Neural progenitor cell (in vitro differentiated cells): ENCODE measurements around the gene SCFD2. TPM values are rescaled to one million over a fixed set of nuclear protein-coding genes. Genes with fewer than 3 reads are reported as not detected.
"Not testable (repeated sequence)": the region's sequence is repeated elsewhere in the genome, so short reads cannot be mapped to it uniquely, and the experiment has no call there.

Experiments used
- DNase-seq: peaks from one replicate; pipeline ENCODE4 v3.0.0-alpha.2; 2016; ENCODE audit warnings: low spot score
- H2AFZ ChIP-seq: fragments of 200-600 bp; sonication (generic); replicated peaks from 2 replicates; pipeline ENCODE4 v1.6.1; 2016; ENCODE audit warnings: antibody characterized with exemption
- H3F3A ChIP-seq: fragments of 200-600 bp; sonication (generic); 2 replicates; pipeline ENCODE4 v1.6.1; 2016; ENCODE audit warnings: antibody characterized with exemption, low read depth
- H3K27ac ChIP-seq: fragments of 200-600 bp; sonication (generic); 2 replicates; pipeline ENCODE4 v1.5.1; 2016; ENCODE audit warnings: mild to moderate bottlenecking
- H3K27me3 ChIP-seq: fragments of 200-600 bp; sonication (generic); 2 replicates; pipeline ENCODE4 v1.6.1; 2016; ENCODE audit warnings: mild to moderate bottlenecking, moderate library complexity
- H3K36me3 ChIP-seq: fragments of 200-600 bp; sonication (generic); 2 replicates; pipeline ENCODE4 v1.5.1; 2016
- H3K4me1 ChIP-seq: fragments of 200-600 bp; sonication (generic); 2 replicates; pipeline ENCODE4 v1.6.1; 2016; ENCODE audit warnings: mixed run types
- H3K4me2 ChIP-seq: fragments of 200-600 bp; sonication (generic); 2 replicates; pipeline ENCODE4 v1.6.1; 2016
- H3K4me3 ChIP-seq: fragments of 200-600 bp; sonication (generic); 2 replicates; pipeline ENCODE4 v1.5.1; 2016
- H3K79me2 ChIP-seq: fragments of 200-600 bp; sonication (generic); 2 replicates; pipeline ENCODE4 v1.6.1; 2016; ENCODE audit warnings: low read depth
- H3K9ac ChIP-seq: fragments of 200-600 bp; sonication (generic); 2 replicates; pipeline ENCODE4 v1.6.1; 2016
- H3K9me3 ChIP-seq: fragments of 200-600 bp; sonication (generic); 2 replicates; pipeline ENCODE4 v1.5.1; 2016; ENCODE audit warnings: low read depth
- H4K20me1 ChIP-seq: fragments of 200-600 bp; sonication (generic); 2 replicates; pipeline ENCODE4 v1.6.1; 2016; ENCODE audit warnings: low read depth
- H3K27ac Mint-ChIP-seq: 3 replicates; pipeline ENCODE4 v1.8.0; 2021; ENCODE audit warnings: mixed read lengths
- H3K27me3 Mint-ChIP-seq: 2 replicates; pipeline ENCODE4 v1.8.0; 2022; ENCODE audit warnings: low read depth, mild to moderate bottlenecking, inconsistent platforms, moderate library complexity, mixed read lengths; ENCODE audit not compliant: insufficient read depth
- H3K36me3 Mint-ChIP-seq: 3 replicates; pipeline ENCODE4 v1.8.0; 2021; ENCODE audit warnings: mixed read lengths
- H3K4me1 Mint-ChIP-seq: 3 replicates; pipeline ENCODE4 v1.8.0; 2021; ENCODE audit warnings: mixed read lengths
- H3K4me3 Mint-ChIP-seq: 3 replicates; pipeline ENCODE4 v1.8.0; 2021; ENCODE audit warnings: mild to moderate bottlenecking, moderate library complexity, mixed read lengths
- H3K9me3 Mint-ChIP-seq: 3 replicates; pipeline ENCODE4 v1.8.0; 2020; ENCODE audit warnings: mixed read lengths
- CTCF ChIP-seq: fragments of 200-600 bp; sonication (generic); IDR thresholded peaks from 2 replicates; pipeline ENCODE4 v1.5.1; 2017; ENCODE audit warnings: antibody characterized with exemption, mild to moderate bottlenecking
- EZH2 ChIP-seq: fragments of 200-600 bp; sonication (generic); IDR thresholded peaks from 2 replicates; pipeline ENCODE4 v1.6.1; 2017; ENCODE audit warnings: antibody characterized with exemption, mild to moderate bottlenecking, moderate library complexity
- EZH2phosphoT487 ChIP-seq: fragments of 200-600 bp; sonication (generic); IDR thresholded peaks from 2 replicates; pipeline ENCODE4 v1.6.1; 2017; ENCODE audit warnings: antibody characterized with exemption
- total RNA-seq: library from RNA; depleted of rRNA; stranded (reverse); fragments of >200 nt; gene quantifications from 2 replicates; pipeline ENCODE4 v1.2.3, GENCODE V29; 2015; ENCODE audit warnings: low replicate concordance

SCFD2 gene
- total RNA-seq, 1 donor from 2014 or later = 4.8 TPM

- H3K9me3 ChIP-seq = no peaks in the 10 kb centered on the region
- no peaks in the 10 kb centered on the region for H3F3A ChIP-seq
- TF ChIP-seq EZH2phosphoT487 (no peak), CTCF (no peak), EZH2 (no peak)
- H3K4me2 ChIP-seq = no peak overlapping the region
- no peak overlapping the region for H3K9ac ChIP-seq
- H3K27me3 ChIP-seq = no peaks in the 10 kb centered on the region
- Mint-ChIP-seq H3K9me3 (no peaks in the 10 kb centered on the region), H3K4me3 (no peak overlapping the region), H3K27me3 (no peaks in the 10 kb centered on the region), H3K27ac (no peak overlapping the region), H3K36me3 (no peaks in the 10 kb centered on the region), H3K4me1 (peaks cover 10% of the 10 kb centered on the region)
- H2AFZ ChIP-seq = no peak overlapping the region
- H3K27ac ChIP-seq = no peak overlapping the region
- no peaks in the 10 kb centered on the region for H3K79me2 ChIP-seq
- H4K20me1 ChIP-seq = no peaks in the 10 kb centered on the region
- no peak for DNase-seq
- H3K4me1 ChIP-seq = peaks cover 8% of the 10 kb centered on the region
- H3K36me3 ChIP-seq = no peaks in the 10 kb centered on the region
- H3K4me3 ChIP-seq = no peak overlapping the region
Observed at GRCh38 chr4:53147197-53147596, 218.7 kb downstream of the SCFD2 start.

GRCh38 chr4:53141308-53141707, 224.6 kb downstream of the SCFD2 start:
- Histone ChIP-seq H3K9ac (no peak overlapping the region), H3K79me2 (no peaks in the 10 kb centered on the region), H3K9me3 (no peaks in the 10 kb centered on the region), H4K20me1 (no peaks in the 10 kb centered on the region), H3K36me3 (no peaks in the 10 kb centered on the region), H3K27me3 (no peaks in the 10 kb centered on the region), H3K4me2 (no peak overlapping the region), H3K27ac (no peak overlapping the region), H2AFZ (no peak overlapping the region), H3K4me3 (no peak overlapping the region), H3F3A (no peaks in the 10 kb centered on the region), H3K4me1 (no peaks in the 10 kb centered on the region)
- Mint-ChIP-seq H3K4me3 (no peak overlapping the region), H3K27ac (no peak overlapping the region), H3K27me3 (peaks cover 2% of the 10 kb centered on the region), H3K4me1 (no peaks in the 10 kb centered on the region), H3K36me3 (no peaks in the 10 kb centered on the region), H3K9me3 (peaks cover 2% of the 10 kb centered on the region)
- TF ChIP-seq CTCF (no peak), EZH2phosphoT487 (no peak), EZH2 (no peak)
- DNase-seq = no peak

- not testable (repeated sequence) for H3K36me3 ChIP-seq, H2AFZ ChIP-seq, H3K27me3 Mint-ChIP-seq, H3K27ac ChIP-seq, H3K27me3 ChIP-seq, H3K79me2 ChIP-seq, H3K4me1 Mint-ChIP-seq, H3K9me3 ChIP-seq, H3K4me3 ChIP-seq, DNase-seq, H4K20me1 ChIP-seq, H3K9ac ChIP-seq, H3K9me3 Mint-ChIP-seq, H3K4me1 ChIP-seq, H3K4me3 Mint-ChIP-seq, H3K4me2 ChIP-seq, H3K36me3 Mint-ChIP-seq, H3K27ac Mint-ChIP-seq, H3F3A ChIP-seq
Observed at GRCh38 chr4:53139256-53139655, 226.6 kb downstream of the SCFD2 start.

DNA sequence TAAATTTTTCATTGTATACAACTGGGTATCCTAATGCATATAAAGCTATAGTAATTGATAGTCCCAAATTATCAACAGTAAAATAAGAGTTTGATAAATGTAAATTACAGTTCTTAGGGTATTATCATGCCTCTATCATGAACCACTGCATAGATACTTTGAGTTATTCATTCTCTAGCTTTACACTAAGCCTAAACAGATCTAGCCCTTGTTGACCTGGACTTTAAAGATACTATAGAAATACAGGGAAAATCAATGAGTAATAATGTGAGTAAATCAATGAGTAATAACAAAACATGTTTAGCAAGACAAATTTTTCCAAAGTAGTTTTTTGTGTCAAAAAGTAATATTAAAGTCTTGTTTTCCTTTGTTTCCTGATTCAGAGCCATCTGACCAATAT, 228.4 kb downstream of the SCFD2 start:
- no peaks in the 10 kb centered on the region for H3K4me1 Mint-ChIP-seq
- peaks cover 2% of the 10 kb centered on the region for H3K27me3 Mint-ChIP-seq
- H3K9me3 ChIP-seq = no peaks in the 10 kb centered on the region
- H3K27ac ChIP-seq = no peak overlapping the region
- no peak for DNase-seq
- H3K4me3 ChIP-seq = no peak overlapping the region
- no peak for TF ChIP-seq CTCF
- no peak overlapping the region for H2AFZ ChIP-seq
- H3K79me2 ChIP-seq = no peaks in the 10 kb centered on the region
- no peak overlapping the region for H3K4me3 Mint-ChIP-seq
- H3K27me3 ChIP-seq = no peaks in the 10 kb centered on the region
- no peaks in the 10 kb centered on the region for H3F3A ChIP-seq
- H3K4me2 ChIP-seq = no peak overlapping the region
- H3K4me1 ChIP-seq = no peaks in the 10 kb centered on the region
- no peak overlapping the region for H3K9ac ChIP-seq
- H3K36me3 Mint-ChIP-seq = no peaks in the 10 kb centered on the region
- no peaks in the 10 kb centered on the region for H4K20me1 ChIP-seq
- H3K27ac Mint-ChIP-seq = no peak overlapping the region
- H3K36me3 ChIP-seq = no peaks in the 10 kb centered on the region
- H3K9me3 Mint-ChIP-seq = peaks cover 2% of the 10 kb centered on the region
